Activated CD8-positive, alpha-beta memory T cell treated with anti-CD3 and anti-CD28 coated beads for 48 hours (primary cell): Measurements from ENCODE around the gene PEPD.

Experiments
- DNase-seq, 3 experiments: peaks; one replicate each; pipeline ENCODE4 v3.0.0-alpha.2; 2020; ENCODE audit warnings: low read depth in 2 of 3, low spot score in 2 of 3

Gene PEPD

GRCh38 chr19:33512580-33513137 lies 8.9 kb downstream of the PEPD start:
- DNase-seq = no peak

GRCh38 chr19:33512021-33512420 lies 9.6 kb downstream of the PEPD start:
- no peak for DNase-seq

GRCh38 chr19:33511346-33511745 lies 10.2 kb downstream of the PEPD start:
- no peak for DNase-seq

GRCh38 chr19:33510462-33511194 lies 11.0 kb downstream of the PEPD start:
- DNase-seq = no peak

GRCh38 chr19:33509774-33510173 lies 11.8 kb downstream of the PEPD start:
- no peak for DNase-seq

- DNase-seq = no peak
These were observed 12.5 kb downstream of the PEPD start for GRCh38 chr19:33508941-33509614.

- DNase-seq = no peak
These were observed 13.2 kb downstream of the PEPD start for GRCh38 chr19:33508431-33508830.

GRCh38 chr19:33508009-33508408 lies 13.6 kb downstream of the PEPD start:
- no peak for DNase-seq

- DNase-seq = no peak
These were observed 14.3 kb downstream of the PEPD start for GRCh38 chr19:33507021-33507956.

GRCh38 chr19:33506498-33506897 lies 15.1 kb downstream of the PEPD start:
- DNase-seq = no peak

- no peak for DNase-seq
These were observed 15.8 kb downstream of the PEPD start for GRCh38 chr19:33505823-33506222.

- DNase-seq = no peak
These were observed 16.4 kb downstream of the PEPD start for GRCh38 chr19:33505148-33505547.

- DNase-seq = no peak
These were observed 17.5 kb downstream of the PEPD start for GRCh38 chr19:33504058-33504444.

- no peak for DNase-seq
These were observed 18.0 kb downstream of the PEPD start for GRCh38 chr19:33503433-33504057.

- no peak for DNase-seq
These were observed 18.6 kb downstream of the PEPD start for GRCh38 chr19:33503030-33503429.

- DNase-seq = no peak
These were observed 19.1 kb downstream of the PEPD start for GRCh38 chr19:33502521-33502920.

- DNase-seq = no peak
These were observed 19.8 kb downstream of the PEPD start for GRCh38 chr19:33501693-33502356.

- no peak for DNase-seq
These were observed 20.6 kb downstream of the PEPD start for GRCh38 chr19:33500991-33501390.

GRCh38 chr19:33500586-33500985 lies 21.0 kb downstream of the PEPD start:
- no peak for DNase-seq
